Bladder microvascular endothelial cell (primary cell): Measurements from ENCODE around the gene TMEM201. TPM values are rescaled to one million over a fixed set of nuclear protein-coding genes. Genes with fewer than 3 reads are reported as not detected.

Source experiments
- total RNA-seq: library from RNA; depleted of rRNA; stranded (reverse); fragments of >200 nt; gene quantifications from 2 replicates; pipeline ENCODE4 v1.2.3, GENCODE V29; 2014

TMEM201 gene
- total RNA-seq: 2.8 and 8.9 TPM in 2 replicates

GRCh38 chr1:9588551-9589143 is at the start of gene TMEM201:
Gene TMEM201, plus strand, starts transcription at chr1:9588911. Its CDS starts 20 bp downstream, at chr1:9588931.

GRCh38 chr1:9539165-9539828 is 49.4 kb upstream of the TMEM201 start, which contains the start of gene SLC25A33:
Gene SLC25A33, plus strand, starts transcription at chr1:9539465. Its CDS starts 227 bp downstream, at chr1:9539692.

GRCh38 chr1:9651565-9652378 is 63.1 kb downstream of the TMEM201 start, which contains the start of gene PIK3CD:
Gene PIK3CD, plus strand, starts transcription at chr1:9651731. Its CDS starts 58,725 bp downstream, at chr1:9710456.

Other genes with a start within 250 kb of the TMEM201 start
- 2.6 and 4.1 TPM in 2 replicates for gene SLC25A33, start 49.4 kb upstream of the TMEM201 start, total RNA-seq
- 4.2 and 4.3 TPM in 2 replicates for gene PIK3CD, start 62.8 kb downstream of the TMEM201 start, total RNA-seq
- gene CLSTN1, start 235.1 kb downstream of the TMEM201 start, total RNA-seq: 62.3 and 132 TPM in 2 replicates